Adrenal gland (tissue), 12 donors: ENCODE data around the gene GGPS1. TPM values are rescaled to one million over a fixed set of nuclear protein-coding genes. Genes with fewer than 3 reads are reported as not detected.
"Not testable (repeated sequence)": the region's sequence is repeated elsewhere in the genome, so short reads cannot be mapped to it uniquely, and the experiment has no call there.

ENCODE experiments used
- DNase-seq, 7 donors: peaks; one replicate each; pipeline ENCODE4 v3.0.0-alpha.2; 2019 to 2020
- H3K27ac ChIP-seq, 5 donors: fragments of 200-600 bp; sonication (generic) in 4 of 5; 1 replicate in 3 of 5; 2 replicates in 2 of 5; pipeline versions ENCODE4 v1.5.1 to v1.8.0; 2016 to 2020; ENCODE audit warnings: mild to moderate bottlenecking in 1 of 5
- H3K27me3 ChIP-seq: fragments of 200-600 bp; 2 replicates; pipeline ENCODE4 v1.8.0; 2021
- H3K36me3 ChIP-seq, 2 donors: fragments of 200-600 bp; replicated peaks in 1 of 2; 1 replicate in 1 of 2; 2 replicates in 1 of 2; pipeline versions ENCODE4 v1.5.1 to v1.8.0; 2018 to 2022
- H3K4me1 ChIP-seq, 2 donors: fragments of 200-600 bp; replicated peaks in 1 of 2; 1 replicate in 1 of 2; 2 replicates in 1 of 2; pipeline versions ENCODE4 v1.5.1 to v1.8.0; 2018 to 2021
- H3K4me3 ChIP-seq, 4 donors: fragments of 200-600 bp; sonication (generic) in 3 of 4; one replicate each; pipeline ENCODE4 v1.5.1; 2016 to 2018
- H3K9me3 ChIP-seq, 3 donors: fragments of 200-600 bp; sonication (generic) in 1 of 3; replicated peaks in 1 of 3; 1 replicate in 2 of 3; 2 replicates in 1 of 3; pipeline versions ENCODE4 v1.5.1 to v1.8.0; 2016 to 2021
- CTCF ChIP-seq, 6 experiments: fragments of 450-650 bp in 4 of 6; fragments of 200-600 bp in 2 of 6; sonication (generic) in 1 of 6; IDR thresholded peaks; 1 replicate in 5 of 6; 2 replicates in 1 of 6; pipeline versions ENCODE4 v1.5.1 to v1.8.0; 2016 to 2021; ENCODE audit warnings: antibody characterized with exemption in 6 of 6, mild to moderate bottlenecking in 2 of 6, moderate library complexity in 1 of 6
- POLR2A ChIP-seq, 2 donors: fragments of 450-650 bp; IDR thresholded peaks; one replicate each; pipeline ENCODE4 v1.6.1; 2017; ENCODE audit warnings: antibody characterized with exemption in 2 of 2, mild to moderate bottlenecking in 2 of 2, moderate library complexity in 1 of 2
- WGBS, 4 donors: extraction: QIAGEN DNeasy Blood & Tissue Kit in 2 of 4; methylation state at CpG; one replicate each; pipeline versions ENCODE4 v1.1.5 to v1.1.7; 2013 to 2017; 5-methylcytosine and 5-hydroxymethylcytosine counted together
- intact Hi-C, 2 donors: fragments of 100-400 bp; cut with DNase I; formaldehyde crosslinking; loops; one replicate each; pipeline versions ENCODE4 v1.14.1 to v1.15.0; 2022 to 2023
- polyA plus RNA-seq, 3 donors: library from polyadenylated mRNA; stranded (reverse); fragments of 200-250 nt in 2 of 3; fragments of 350-450 nt in 1 of 3; fragmentation: Illumina TruSeq in 1 of 3; extraction: RNeasy Lipid Tissue Mini Kit (QIAGEN cat#74804) in 1 of 3; gene quantifications; one replicate each; pipeline ENCODE4 v1.2.3, GENCODE V29; 2013 to 2014
- small RNA-seq, 2 donors: library from RNA; depleted of rRNA; stranded (forward); fragments of <200 nt; gene quantifications; one replicate each; pipeline ENCODE3, GENCODE V24; 2016
- total RNA-seq, 9 donors: library from RNA; depleted of rRNA in 4 of 9; stranded (reverse); fragments of >200 nt in 4 of 9; fragments of 120-200 nt in 1 of 9; fragmentation: NEBNext Ultra II Directional in 1 of 9; extraction: Animal tissue kit (Norgen Biotek cat#: 25700) in 1 of 9; gene quantifications; one replicate each; pipeline versions ENCODE4 v1.1.0 to v1.2.4, GENCODE V29; 2013 to 2023
- donor health status: healthy with polysubstance abuse.
- donor health status: Bipolar disorder and iron deficiency.
- donor health status: DM: yes; HTN: yes; CAD: no.
- donor health status: DM: no; HTN: no; CAD: no.
- donor health status: DM: no; HTN: no; CAD: no.
- donor health status: DM: yes; HTN: yes; CAD: no.

Gene GGPS1
- total and polyA plus RNA-seq, 12 donors, result 12.6 to 63.7 (median 34.6) TPM

GRCh38 chr1:235375919-235376605 is 47.7 kb downstream of the GGPS1 start:
- Histone ChIP-seq H3K27ac (no peak overlapping the region), H3K36me3 (peaks cover 0 to 3% of the 10 kb centered on the region in 2 donors), H3K4me1 (no peaks in the 10 kb centered on the region), H3K27me3 (no peaks in the 10 kb centered on the region), H3K9me3 (no peaks in the 10 kb centered on the region), H3K4me3 (no peak overlapping the region)
- peak in 1 of 7 donors; percentile 4 for DNase-seq
- intact Hi-C loops, result no loop called here
- TF ChIP-seq CTCF (IDR thresholded peaks at IDR 0.05) (no peak), POLR2A (IDR thresholded peaks at IDR 0.05) (no peak)
- WGBS, 4 donors, result 96 to 98% (median 98%) methylated on average over 6 of the region's 6 CpGs

GRCh38 chr1:235378134-235378735 is 49.9 kb downstream of the GGPS1 start:
- 88 to 91% (median 89%) methylated on average over 11 of the region's 11 CpGs for WGBS, 4 donors
- H3K4me3 ChIP-seq, H3K9me3 ChIP-seq, H3K36me3 ChIP-seq, H3K27me3 ChIP-seq, H3K4me1 ChIP-seq, H3K27ac ChIP-seq, intact Hi-C loops: not testable (repeated sequence)
- DNase-seq, result peak in 1 of 7 donors; percentile 48

- H3K4me3 ChIP-seq, intact Hi-C loops, H3K27me3 ChIP-seq, H3K36me3 ChIP-seq, DNase-seq, H3K9me3 ChIP-seq, H3K27ac ChIP-seq, H3K4me1 ChIP-seq: not testable (repeated sequence)
- 100% methylated on average over 1 of the region's 3 CpGs; no CpG with 5 or more reads in 3 of the 4 donors for WGBS, 4 donors
Measured at GRCh38 chr1:235381955-235382739, 53.8 kb downstream of the GGPS1 start.

- H3K27ac ChIP-seq, H3K27me3 ChIP-seq, H3K4me3 ChIP-seq, H3K36me3 ChIP-seq, H3K9me3 ChIP-seq, intact Hi-C loops, H3K4me1 ChIP-seq, DNase-seq: not testable (repeated sequence)
- 96 to 100% (median 99%) methylated on average over 1 of the region's 1 CpG for WGBS, 4 donors
Measured at GRCh38 chr1:235385633-235386032, 57.3 kb downstream of the GGPS1 start.

GRCh38 chr1:235391874-235392273 is 63.5 kb downstream of the GGPS1 start:
- 93 to 98% (median 95%) methylated on average over 4 of the region's 4 CpGs for WGBS, 4 donors
- Histone ChIP-seq H3K36me3 (no peaks in the 10 kb centered on the region), H3K27ac (no peak overlapping the region), H3K4me1 (no peaks in the 10 kb centered on the region), H3K9me3 (no peaks in the 10 kb centered on the region), H3K27me3 (no peaks in the 10 kb centered on the region), H3K4me3 (no peak overlapping the region)
- no peak for DNase-seq
- TF ChIP-seq POLR2A (IDR thresholded peaks at IDR 0.05), result no peak
- no peak for TF ChIP-seq CTCF (IDR thresholded peaks at IDR 0.05)
- intact Hi-C loops, result no loop called here

Small RNAs within 50 kb of the gene (small RNA-seq; reads per million reads assigned to genes)
- 0 reads per million in 2 donors for gene AL391994.1

Other genes starting within 250 kb of the GGPS1 start
- gene TOMM20, start 199.7 kb upstream of the GGPS1 start, total RNA-seq, result 100 to 1,000 TPM in 5 of 9 donors, 10 to 100 TPM in 4; 84.5 to 144 (median 120) TPM
- 100 to 1,000 TPM in 1 of 3 donors, 10 to 100 TPM in 2; 61.7 to 116 (median 62.7) TPM for gene TOMM20, start 199.7 kb upstream of the GGPS1 start, polyA plus RNA-seq
- 10 to 100 TPM; 16.6 to 94.7 (median 46.4) TPM for gene RBM34, start 167.3 kb upstream of the GGPS1 start, total RNA-seq
- gene RBM34, start 167.3 kb upstream of the GGPS1 start, polyA plus RNA-seq, result 100 to 1,000 TPM; 103 to 181 (median 111) TPM
- 10 to 100 TPM; 12.4 to 44.0 (median 29.7) TPM for gene ARID4B, start 391 bp upstream of the GGPS1 start, total RNA-seq
- gene ARID4B, start 391 bp upstream of the GGPS1 start, polyA plus RNA-seq, result 10 to 100 TPM; 17.0 to 31.5 (median 22.5) TPM
- gene TBCE, start 38.9 kb downstream of the GGPS1 start, total RNA-seq, result 10 to 100 TPM; 14.7 to 41.5 (median 19.2) TPM
- gene TBCE, start 38.9 kb downstream of the GGPS1 start, polyA plus RNA-seq, result 10 to 100 TPM; 37.3 to 67.2 (median 39.3) TPM
- gene B3GALNT2, start 175.9 kb downstream of the GGPS1 start, total RNA-seq, result 10 to 100 TPM; 19.1 to 66.2 (median 25.1) TPM
- 10 to 100 TPM in 1 of 3 donors, 1 to 10 TPM in 2; 2.7 to 15.7 (median 2.9) TPM for gene B3GALNT2, start 175.9 kb downstream of the GGPS1 start, polyA plus RNA-seq